Motor neuron (in vitro differentiated cells): ENCODE data around the gene HSD11B1L. TPM values are rescaled to one million over a fixed set of nuclear protein-coding genes. Genes with fewer than 3 reads are reported as not detected.

Experiments used
- ATAC-seq, 8 experiments: fragments of 200-7000 bp; cut with Tn5 transposase; replicated peaks in 6 of 8; 2 replicates each; pipeline ENCODE4 v1.8.0; 2021; ENCODE audit warnings: mild to moderate bottlenecking in 8 of 8, moderate library complexity in 8 of 8
- H3K27ac ChIP-seq, 2 donors: fragments of 250-450 bp; sonication (Bioruptor Pico); 2 replicates each; pipeline ENCODE4 v1.9.0; 2021; ENCODE audit warnings: antibody characterized with exemption in 2 of 2, mild to moderate bottlenecking in 2 of 2, moderate library complexity in 1 of 2
- H3K4me1 ChIP-seq, 2 donors: fragments of 250-450 bp; sonication (Bioruptor Pico); replicated peaks in 1 of 2; 2 replicates each; pipeline ENCODE4 v1.6.1; 2021; ENCODE audit warnings: antibody characterized with exemption in 2 of 2, mild to moderate bottlenecking in 2 of 2, moderate library complexity in 1 of 2
- H3K4me3 ChIP-seq, 5 donors: fragments of 250-450 bp; sonication (Bioruptor Pico); 2 replicates each; pipeline ENCODE4 v1.9.0; 2021; ENCODE audit warnings: antibody characterized with exemption in 5 of 5, mild to moderate bottlenecking in 5 of 5, moderate library complexity in 4 of 5
- WGBS, 10 experiments: fragments of 450-650 bp; shearing (Covaris generic); methylation state at CpG; one replicate each; pipeline ENCODE4 v1.0.0; 2022; 5-methylcytosine and 5-hydroxymethylcytosine counted together
- in situ Hi-C, 9 experiments: fragments of 400-800 bp; cut with MboI; loops; one replicate each; pipeline ENCODE4 v1.15.0; 2021; ENCODE audit warnings: low sequenced_read_pairs in 9 of 9, low pct_unique_long_range_greater_than_20kb in 2 of 9; ENCODE audit not compliant: unreplicated experiment in 9 of 9
- total RNA-seq, 8 experiments: library from RNA; unstranded; fragments of 300-600 nt; gene quantifications; 2 replicates each; pipeline versions ENCODE4 v1.2.3 to v1.2.4, GENCODE V29; 2022

HSD11B1L gene
- total RNA-seq, 8 experiments from 2014 or later: 4.6 to 28.1 (median 20.6) TPM

GRCh38 chr19:5651361-5651760 lies 29.5 kb upstream of the HSD11B1L start:
- no peaks in the 10 kb centered on the region for H3K4me1 ChIP-seq
- ATAC-seq: no peak
- H3K4me3 ChIP-seq: no peak overlapping the region
- in situ Hi-C loops: no loop called here
- H3K27ac ChIP-seq: no peak overlapping the region
- WGBS, 10 experiments: 100% methylated on average over 2 to 4 of the region's 5 CpGs; no CpG with 5 or more reads in 7 of the 10 experiments

- no peak for ATAC-seq
- 82 to 100% (median 93%) methylated on average over 1 to 8 of the region's 10 CpGs; no CpG with 5 or more reads in 4 of the 10 experiments for WGBS, 10 experiments
- Histone ChIP-seq H3K4me1 (no peaks in the 10 kb centered on the region), H3K4me3 (no peak overlapping the region), H3K27ac (no peak overlapping the region)
- in situ Hi-C loops: no loop called here
Measured at GRCh38 chr19:5652261-5652660, 28.6 kb upstream of the HSD11B1L start.

- Histone ChIP-seq H3K4me1 (no peaks in the 10 kb centered on the region), H3K27ac (no peak overlapping the region), H3K4me3 (no peak overlapping the region)
- ATAC-seq: no peak
- WGBS, 10 experiments: 80 to 100% (median 94%) methylated on average over 1 to 5 of the region's 5 CpGs; no CpG with 5 or more reads in 2 of the 10 experiments
- in situ Hi-C loops: no loop called here
Measured at GRCh38 chr19:5654931-5655330, 25.9 kb upstream of the HSD11B1L start.

GRCh38 chr19:5655412-5655811 lies 25.4 kb upstream of the HSD11B1L start:
- in situ Hi-C loops: no loop called here
- WGBS, 10 experiments: 40 to 100% (median 100%) methylated on average over 1 to 4 of the region's 5 CpGs; no CpG with 5 or more reads in 1 of the 10 experiments
- H3K27ac ChIP-seq: no peak overlapping the region
- no peak overlapping the region for H3K4me3 ChIP-seq
- ATAC-seq: no peak
- H3K4me1 ChIP-seq: no peaks in the 10 kb centered on the region

GRCh38 chr19:5661483-5661882 lies 19.3 kb upstream of the HSD11B1L start:
- ATAC-seq: peak in 4 of 8 experiments; percentile 9 to 22 (median 14)
- in situ Hi-C loops: no loop called here
- WGBS, 10 experiments: 92 to 100% (median 97%) methylated on average over 1 to 28 of the region's 42 CpGs; no CpG with 5 or more reads in 4 of the 10 experiments
- Histone ChIP-seq H3K27ac (no peak overlapping the region), H3K4me1 (no peaks in the 10 kb centered on the region), H3K4me3 (no peak overlapping the region)

GRCh38 chr19:5663904-5664303 lies 16.9 kb upstream of the HSD11B1L start:
- Histone ChIP-seq H3K4me1 (no peaks in the 10 kb centered on the region), H3K27ac (no peak overlapping the region), H3K4me3 (no peak overlapping the region)
- no peak for ATAC-seq
- 80 to 100% (median 94%) methylated on average over 2 to 12 of the region's 17 CpGs; no CpG with 5 or more reads in 2 of the 10 experiments for WGBS, 10 experiments
- in situ Hi-C loops: no loop called here

- no peak overlapping the region for H3K4me3 ChIP-seq
- H3K4me1 ChIP-seq: no peaks in the 10 kb centered on the region
- in situ Hi-C loops: no loop called here
- no peak overlapping the region for H3K27ac ChIP-seq
- ATAC-seq: no peak
- 83 to 100% (median 87%) methylated on average over 1 to 2 of the region's 2 CpGs; no CpG with 5 or more reads in 6 of the 10 experiments for WGBS, 10 experiments
Measured at GRCh38 chr19:5664515-5664914, 16.3 kb upstream of the HSD11B1L start.

GRCh38 chr19:5665781-5666513 lies 14.9 kb upstream of the HSD11B1L start:
- Histone ChIP-seq H3K4me1 (no peaks in the 10 kb centered on the region), H3K27ac (no peak overlapping the region), H3K4me3 (no peak overlapping the region)
- ATAC-seq: peak in 3 of 8 experiments; percentile 16 to 66 (median 49)
- WGBS, 10 experiments: 46 to 100% (median 82%) methylated on average over 1 to 10 of the region's 10 CpGs; no CpG with 5 or more reads in 1 of the 10 experiments
- in situ Hi-C loops: no loop called here

- peak in 4 of 8 experiments; percentile 13 to 31 (median 22) for ATAC-seq
- Histone ChIP-seq H3K27ac (no peak overlapping the region), H3K4me3 (no peak overlapping the region), H3K4me1 (no peaks in the 10 kb centered on the region)
- 70 to 96% (median 93%) methylated on average over 2 to 5 of the region's 26 CpGs; no CpG with 5 or more reads in 7 of the 10 experiments for WGBS, 10 experiments
- in situ Hi-C loops: no loop called here
Measured at GRCh38 chr19:5666921-5667610, 13.8 kb upstream of the HSD11B1L start.

- 57 to 93% (median 83%) methylated on average over 3 to 11 of the region's 22 CpGs; no CpG with 5 or more reads in 4 of the 10 experiments for WGBS, 10 experiments
- ATAC-seq: peak; percentile 23 to 68 (median 44)
- H3K4me1 ChIP-seq: no peaks in the 10 kb centered on the region
- in situ Hi-C loops: no loop called here
- H3K27ac ChIP-seq: no peak overlapping the region
- H3K4me3 ChIP-seq: no peak overlapping the region
Measured at GRCh38 chr19:5667751-5668271, 13.0 kb upstream of the HSD11B1L start.

GRCh38 chr19:5669212-5669611 lies 11.6 kb upstream of the HSD11B1L start:
- in situ Hi-C loops: no loop called here
- Histone ChIP-seq H3K4me3 (no peak overlapping the region), H3K27ac (no peak overlapping the region), H3K4me1 (no peaks in the 10 kb centered on the region)
- peak in 2 of 8 experiments; percentile 8 to 15 for ATAC-seq
- 60 to 100% (median 96%) methylated on average over 1 to 6 of the region's 11 CpGs; no CpG with 5 or more reads in 5 of the 10 experiments for WGBS, 10 experiments

GRCh38 chr19:5671600-5671999 lies 9.2 kb upstream of the HSD11B1L start:
- 92% methylated on average over 4 of the region's 7 CpGs; no CpG with 5 or more reads in 8 of the 10 experiments for WGBS, 10 experiments
- in situ Hi-C loops: no loop called here
- Histone ChIP-seq H3K4me3 (no peak overlapping the region), H3K27ac (no peak overlapping the region), H3K4me1 (no peaks in the 10 kb centered on the region)
- ATAC-seq: no peak
